ENCODE measurements around the gene CREB3L2.
"Not testable (repeated sequence)": the region's sequence is repeated elsewhere in the genome, so short reads cannot be mapped to it uniquely, and the experiment has no call there.

Gene CREB3L2

GRCh38 chr7:137986252-137987017 lies 15.5 kb downstream of the CREB3L2 start:
- DNase-seq: peak; percentile 70

DNA sequence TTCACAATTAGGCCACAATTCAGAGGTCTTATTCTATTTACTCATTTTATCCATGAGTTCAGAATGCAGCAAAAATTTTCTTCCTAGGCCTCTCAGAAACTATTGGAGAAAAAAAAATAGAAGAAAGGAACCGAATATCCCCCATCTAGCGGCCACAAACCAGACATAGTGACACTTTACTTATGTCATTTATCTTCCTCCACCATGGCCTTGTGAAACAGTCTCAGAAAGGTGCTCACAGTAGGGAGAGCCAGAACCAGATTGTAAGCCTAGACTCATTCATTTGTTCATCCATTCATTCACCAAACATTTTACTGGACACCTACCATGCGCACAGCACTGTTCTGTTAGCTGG lies 16.0 kb downstream of the CREB3L2 start:
- no peak for DNase-seq

GRCh38 chr7:137985253-137985896 lies 16.5 kb downstream of the CREB3L2 start:
- no peak for DNase-seq

- no peak for DNase-seq
Observed at GRCh38 chr7:137984181-137985041, 17.5 kb downstream of the CREB3L2 start.

GRCh38 chr7:137983323-137984008 lies 18.4 kb downstream of the CREB3L2 start:
- DNase-seq: no peak

DNA sequence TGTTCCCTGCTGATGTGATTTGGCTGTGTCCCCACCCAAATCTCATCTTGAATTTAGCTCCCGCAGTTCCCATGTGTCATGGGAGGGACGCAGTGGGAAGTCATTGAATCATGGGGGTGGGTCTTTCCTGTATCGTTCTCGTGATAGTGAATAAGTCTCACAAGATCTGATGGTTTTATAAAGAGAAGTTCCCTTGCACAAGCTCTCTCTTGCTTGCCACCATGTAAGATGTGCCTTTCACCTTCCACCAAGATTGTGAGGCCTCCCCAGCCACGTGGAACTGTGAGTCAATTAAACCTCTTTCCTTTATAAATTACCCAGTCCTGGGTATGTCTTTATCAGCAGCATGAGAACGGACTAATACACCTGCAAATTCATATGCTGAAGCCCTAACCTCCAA lies 19.5 kb downstream of the CREB3L2 start:
- DNase-seq: not testable (repeated sequence)

DNA sequence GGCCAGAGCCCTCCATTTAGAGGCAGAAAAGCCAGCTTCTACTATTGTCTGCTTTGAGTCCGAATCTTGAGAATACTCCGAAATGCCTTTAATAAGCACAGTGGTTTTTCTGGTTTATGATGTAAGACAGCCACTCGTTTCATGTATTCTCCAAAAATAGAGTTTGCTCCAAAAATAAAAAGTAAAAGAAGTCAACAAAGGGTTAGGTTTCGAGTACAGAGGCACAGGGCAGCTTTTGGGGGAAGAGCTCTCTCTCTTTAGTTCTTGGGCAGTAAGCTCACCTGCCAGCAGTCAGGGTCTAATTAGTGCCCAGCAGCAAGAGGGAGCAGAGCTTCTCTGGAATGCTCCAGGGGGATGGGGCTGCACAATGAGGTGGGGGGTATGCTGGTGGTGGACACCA lies 20.2 kb downstream of the CREB3L2 start:
- DNase-seq: no peak

DNA sequence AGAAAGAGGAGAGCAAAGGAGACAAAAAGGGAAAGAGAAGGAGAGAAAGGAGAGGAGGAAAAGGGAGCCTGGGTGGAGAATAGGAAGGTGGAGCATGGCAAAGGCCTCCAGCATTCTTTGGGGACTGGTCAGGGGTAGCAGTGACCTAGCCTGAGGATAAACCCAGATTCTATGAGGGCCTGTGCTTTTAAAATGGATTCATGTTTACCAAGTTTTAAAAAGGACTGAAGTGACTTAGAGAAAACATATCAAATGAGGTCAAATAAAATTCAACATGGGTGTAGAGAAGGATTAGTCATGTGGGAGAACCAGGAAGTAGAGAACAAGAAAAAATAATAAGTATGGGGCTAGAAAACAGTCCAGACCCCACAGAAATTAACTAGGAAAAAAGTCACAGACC lies 20.7 kb downstream of the CREB3L2 start:
- DNase-seq: peak; percentile 19

DNA sequence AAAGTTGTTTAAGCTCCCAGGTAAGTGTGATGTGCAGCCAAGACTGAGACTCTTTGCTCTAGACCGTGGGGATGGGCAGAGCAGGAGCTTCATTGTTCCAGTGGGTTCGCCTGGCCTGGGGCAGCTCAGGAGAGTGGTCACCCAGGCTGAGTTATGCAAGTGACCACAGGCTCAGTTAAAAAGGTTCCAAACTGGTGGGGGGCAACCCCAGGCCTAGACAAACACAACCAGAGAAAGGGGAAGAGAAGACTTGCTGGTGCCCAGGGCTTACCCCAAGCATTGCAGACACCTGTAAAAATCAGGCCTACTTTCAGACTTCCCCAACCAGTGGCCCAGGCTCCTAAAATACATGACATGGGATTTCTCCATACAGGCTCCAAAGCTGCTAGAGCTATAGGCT lies 21.6 kb downstream of the CREB3L2 start:
- DNase-seq: no peak

DNA sequence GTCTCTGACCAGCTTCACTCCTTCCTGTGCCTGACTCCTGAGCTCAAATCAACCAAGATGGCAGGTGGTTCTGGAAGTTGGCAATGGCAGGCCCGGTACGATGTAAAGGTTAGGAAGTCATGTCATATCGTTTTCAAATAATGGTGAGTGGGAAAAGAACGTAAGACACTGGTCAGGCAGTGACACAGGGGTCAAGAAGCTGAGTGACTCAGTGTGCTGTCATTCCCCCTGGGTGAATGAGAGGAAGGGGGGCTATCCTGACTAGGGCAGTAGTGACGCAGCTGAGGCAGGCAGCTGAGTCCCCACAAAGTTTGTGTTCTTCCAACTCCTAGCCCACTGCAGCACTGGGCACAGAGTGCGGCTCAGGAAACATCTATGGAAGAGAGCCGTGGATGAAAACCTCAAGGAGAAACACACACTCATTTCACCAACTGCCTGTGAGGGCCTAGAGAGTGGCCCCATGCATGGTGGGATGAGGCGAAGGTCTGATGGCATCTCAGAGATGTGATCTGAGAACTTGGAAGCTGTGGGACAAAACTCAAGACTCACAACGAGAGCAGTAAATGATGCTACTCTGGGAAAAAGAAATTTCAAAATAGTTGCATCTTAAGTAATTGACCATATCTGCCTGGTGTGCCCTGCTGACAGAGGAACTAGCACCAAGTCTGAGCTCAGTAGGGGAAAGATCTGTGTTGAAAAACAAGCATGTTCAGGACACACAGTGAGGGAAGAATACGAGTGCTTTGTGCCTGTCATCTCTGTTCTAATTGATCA lies 23.2 kb downstream of the CREB3L2 start:
- peak; percentile 75 for DNase-seq

DNA sequence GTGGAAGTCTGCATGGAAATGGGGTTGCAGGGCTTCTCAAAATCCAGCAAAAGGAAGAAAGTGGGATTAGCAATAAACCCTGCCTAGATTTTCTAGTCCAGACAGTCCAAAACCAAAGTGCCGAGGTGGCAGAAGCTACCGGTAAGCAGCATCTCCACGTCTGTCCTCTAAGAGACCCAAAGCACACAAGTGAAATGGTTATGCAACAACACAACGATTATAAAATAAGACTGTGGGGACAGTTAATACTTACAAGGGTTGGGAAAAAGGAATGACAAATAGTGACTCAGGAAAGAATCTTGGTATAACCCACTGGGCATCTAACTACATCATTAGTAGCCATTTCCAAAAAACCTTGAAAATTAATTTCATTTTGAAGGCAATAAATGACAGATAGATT lies 24.7 kb downstream of the CREB3L2 start:
- no peak for DNase-seq

DNA sequence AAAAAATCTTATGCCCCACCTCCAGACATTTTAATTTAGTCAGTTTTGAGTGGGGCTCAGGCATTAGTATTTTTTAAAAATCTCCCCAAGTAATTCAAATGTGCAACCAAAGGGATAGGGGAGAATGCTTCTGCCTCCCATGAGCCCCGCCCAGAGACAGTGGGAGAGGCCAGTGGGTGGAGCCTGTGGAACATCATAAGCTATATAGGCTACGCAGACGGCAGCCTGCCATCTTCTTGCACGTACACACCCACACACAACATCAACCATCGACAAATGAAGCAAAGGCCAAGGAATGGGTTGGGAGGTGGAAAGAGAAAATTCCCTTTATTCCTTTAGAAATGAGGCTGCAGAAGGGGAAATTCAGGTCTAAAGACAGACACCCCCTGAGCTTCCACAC lies 25.2 kb downstream of the CREB3L2 start:
- DNase-seq: no peak

GRCh38 chr7:137976232-137976631 lies 25.7 kb downstream of the CREB3L2 start:
- DNase-seq: no peak

DNA sequence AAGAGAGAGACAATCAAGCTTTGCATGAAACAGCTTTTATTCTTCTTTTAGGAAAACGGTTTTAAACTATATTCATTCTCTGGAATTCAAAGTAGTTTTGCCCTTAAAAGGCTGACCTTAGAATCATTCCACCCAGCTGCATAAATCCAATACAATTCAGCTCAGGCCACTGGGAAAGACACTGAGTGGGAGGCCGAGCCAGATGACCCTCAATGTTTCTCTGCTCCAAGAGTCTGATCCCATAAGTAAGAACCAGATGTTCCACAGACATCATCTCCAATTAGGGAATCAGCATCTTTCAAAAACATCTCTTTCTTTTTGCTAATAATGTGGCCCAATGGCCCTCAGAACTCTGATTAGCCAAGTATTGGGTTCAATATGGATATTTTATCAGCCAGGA lies 26.1 kb downstream of the CREB3L2 start:
- no peak for DNase-seq

DNA sequence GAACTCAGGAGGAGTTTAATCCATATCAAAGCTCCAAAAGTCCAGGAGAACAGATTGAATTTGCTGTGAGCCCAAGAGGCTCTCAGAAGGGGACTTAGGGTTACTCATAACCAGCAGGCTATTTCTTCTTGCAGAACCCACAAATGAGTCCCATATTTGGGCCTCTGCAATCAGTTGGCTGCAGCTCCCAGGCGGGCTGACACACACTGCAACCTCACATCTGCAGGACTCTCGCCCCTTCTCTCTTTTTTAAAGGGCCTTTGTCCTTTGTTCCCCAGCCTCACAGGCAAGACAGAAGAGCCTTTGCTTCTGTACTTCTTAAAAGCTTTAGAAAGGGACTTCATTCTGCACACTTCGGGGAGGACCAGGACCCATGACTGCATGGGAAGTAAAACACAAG lies 26.7 kb downstream of the CREB3L2 start:
- no peak for DNase-seq

DNA sequence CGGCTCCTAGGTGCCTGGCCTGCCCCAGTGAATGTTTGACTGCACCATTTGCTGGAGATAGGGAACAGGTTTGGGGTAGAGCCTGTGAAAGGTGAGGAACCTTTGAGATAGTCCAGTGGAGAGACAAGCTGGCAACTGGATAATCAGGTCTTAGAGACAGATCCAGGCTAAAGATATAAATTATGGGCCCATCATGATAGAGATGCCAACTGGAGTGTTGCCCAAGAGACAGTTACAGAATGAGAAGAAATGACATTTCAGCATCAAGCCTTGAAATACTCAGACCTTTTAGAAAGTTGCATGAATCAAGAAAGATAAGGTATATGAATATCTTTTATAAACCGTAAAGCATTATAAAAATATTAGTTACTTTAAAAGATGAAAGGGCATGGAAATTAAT lies 27.1 kb downstream of the CREB3L2 start:
- DNase-seq: no peak

DNA sequence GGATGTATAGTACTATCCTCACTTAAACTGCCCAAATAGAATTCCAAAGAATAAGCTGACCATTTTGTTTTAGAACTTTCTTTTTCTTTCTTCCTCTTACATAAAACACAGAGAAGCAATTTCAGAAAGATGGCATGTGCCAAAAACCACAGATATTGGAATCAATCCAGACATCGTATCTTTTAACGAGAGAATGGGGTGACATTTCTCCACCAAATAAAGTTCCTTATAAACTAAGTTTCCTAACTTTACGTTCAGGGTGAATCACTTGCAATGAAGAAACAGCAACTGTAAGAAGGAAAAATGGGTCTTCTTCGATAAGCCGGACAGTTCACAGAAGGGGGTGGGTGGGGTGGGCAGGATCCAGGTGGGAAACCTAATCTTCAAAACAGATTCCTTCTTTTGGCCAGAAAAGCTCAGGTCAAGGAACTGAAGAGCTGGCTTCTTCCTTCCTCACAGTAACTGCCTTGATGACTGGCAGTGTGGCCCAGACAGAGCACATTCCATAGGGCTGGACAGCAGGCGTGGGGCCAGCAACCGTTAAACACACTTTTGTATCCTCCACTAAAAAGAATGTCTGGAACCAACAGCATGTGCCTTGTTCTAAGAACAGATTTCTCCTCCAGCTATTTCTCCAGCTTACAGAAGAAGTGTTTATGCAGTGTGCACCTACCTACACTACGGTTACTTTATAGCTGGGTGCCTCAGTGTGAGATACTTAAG lies 31.5 kb downstream of the CREB3L2 start:
- peak; percentile 71 for DNase-seq

DNA sequence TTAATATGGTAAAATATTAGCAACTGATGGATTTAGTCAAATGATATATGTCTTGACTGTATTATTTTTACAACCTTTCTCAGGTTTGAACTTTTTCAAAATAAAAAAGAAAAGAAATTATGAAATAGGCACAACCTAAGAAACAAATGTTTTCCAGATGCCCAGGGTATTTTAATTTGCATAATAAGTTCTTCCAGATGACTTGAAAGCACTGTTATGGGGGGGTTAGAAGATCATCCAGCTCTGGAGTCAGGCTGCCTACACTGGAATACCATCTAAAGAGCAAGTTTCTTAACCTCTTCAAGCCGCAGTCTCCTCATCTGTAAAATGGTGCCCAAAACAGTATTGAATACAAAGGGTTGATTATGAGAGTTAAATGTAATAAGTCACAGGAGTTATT lies 32.1 kb downstream of the CREB3L2 start:
- no peak for DNase-seq

GRCh38 chr7:137968890-137969289 lies 33.0 kb downstream of the CREB3L2 start:
- DNase-seq: no peak

GRCh38 chr7:137968339-137968738 lies 33.5 kb downstream of the CREB3L2 start:
- DNase-seq: not testable (repeated sequence)

GRCh38 chr7:137967143-137968018 lies 34.5 kb downstream of the CREB3L2 start:
- DNase-seq: peak; percentile 59

All from kidney glomerular epithelial cell (primary cell).